ENCODE results near the gene EPB41L4A. TPM values are rescaled to one million over a fixed set of nuclear protein-coding genes. Genes with fewer than 3 reads are reported as not detected.
"Not testable (repeated sequence)": the region's sequence is repeated elsewhere in the genome, so short reads cannot be mapped to it uniquely, and the experiment has no call there.

The EPB41L4A gene
- total RNA-seq: 21.4 TPM

GRCh38 chr5:112419164-112419985, at the start of gene EPB41L4A:
Gene EPB41L4A, minus strand, starts transcription at chr5:112419277. Its CDS starts 238 bp downstream, at chr5:112419039.
- Histone ChIP-seq H3K27me3 (ENCODE audit: control insufficient read depth in 3 of 3, insufficient read depth in 3 of 3, low read length in 3 of 3) (peaks cover 13 to 35% (median 19%) of the 10 kb centered on the region in 3 donors), H3K9ac (ENCODE audit: low read depth in 1 of 3, low read length in 3 of 3) (peak within 1 kb of the TSS; percentile 61 to 70 (median 64)), H3K36me3 (ENCODE audit: control insufficient read depth in 3 of 3, insufficient read depth in 3 of 3, low read length in 3 of 3) (no peaks in the 10 kb centered on the region), H3K27ac (ENCODE audit: low read depth, low read length) (peak within 1 kb of the TSS; percentile 46), H3K9me3 (ENCODE audit: control insufficient read depth in 3 of 3, low read length in 3 of 3) (no peaks in the 10 kb centered on the region), H3K4me3 (ENCODE audit: low read length in 3 of 3) (peak within 1 kb of the TSS; percentile 85 to 88 (median 86)), H3K4me1 (ENCODE audit: control insufficient read depth in 3 of 3, insufficient read depth in 3 of 3, low read length in 3 of 3) (peaks cover 3 to 19% (median 3%) of the 10 kb centered on the region in 3 donors)

- no peaks in the 10 kb centered on the region for H3K9me3 ChIP-seq (ENCODE audit: control insufficient read depth in 3 of 3, low read length in 3 of 3)
- no peak overlapping the region for H3K27ac ChIP-seq (ENCODE audit: low read depth, low read length)
- no peak overlapping the region for H3K4me3 ChIP-seq (ENCODE audit: low read length in 3 of 3)
- no peak overlapping the region for H3K9ac ChIP-seq (ENCODE audit: low read depth in 1 of 3, low read length in 3 of 3)
- H3K27me3 ChIP-seq (ENCODE audit: control insufficient read depth in 3 of 3, insufficient read depth in 3 of 3, low read length in 3 of 3): no peaks in the 10 kb centered on the region
- H3K4me1 ChIP-seq (ENCODE audit: control insufficient read depth in 3 of 3, insufficient read depth in 3 of 3, low read length in 3 of 3): no peaks in the 10 kb centered on the region
- no peaks in the 10 kb centered on the region for H3K36me3 ChIP-seq (ENCODE audit: control insufficient read depth in 3 of 3, insufficient read depth in 3 of 3, low read length in 3 of 3)
Measured at GRCh38 chr5:112467485-112467884, 48.4 kb upstream of the EPB41L4A start.

GRCh38 chr5:112466261-112466660, 47.2 kb upstream of the EPB41L4A start:
- not testable (repeated sequence) for H3K4me3 ChIP-seq (ENCODE audit: low read length in 3 of 3); H3K9ac ChIP-seq (ENCODE audit: low read depth in 1 of 3, low read length in 3 of 3); H3K36me3 ChIP-seq (ENCODE audit: control insufficient read depth in 3 of 3, insufficient read depth in 3 of 3, low read length in 3 of 3); H3K27me3 ChIP-seq (ENCODE audit: control insufficient read depth in 3 of 3, insufficient read depth in 3 of 3, low read length in 3 of 3); H3K9me3 ChIP-seq (ENCODE audit: control insufficient read depth in 3 of 3, low read length in 3 of 3); H3K27ac ChIP-seq (ENCODE audit: low read depth, low read length); H3K4me1 ChIP-seq (ENCODE audit: control insufficient read depth in 3 of 3, insufficient read depth in 3 of 3, low read length in 3 of 3)

- H3K27me3 ChIP-seq (ENCODE audit: control insufficient read depth in 3 of 3, insufficient read depth in 3 of 3, low read length in 3 of 3); H3K9ac ChIP-seq (ENCODE audit: low read depth in 1 of 3, low read length in 3 of 3); H3K4me1 ChIP-seq (ENCODE audit: control insufficient read depth in 3 of 3, insufficient read depth in 3 of 3, low read length in 3 of 3); H3K36me3 ChIP-seq (ENCODE audit: control insufficient read depth in 3 of 3, insufficient read depth in 3 of 3, low read length in 3 of 3); H3K4me3 ChIP-seq (ENCODE audit: low read length in 3 of 3); H3K27ac ChIP-seq (ENCODE audit: low read depth, low read length); H3K9me3 ChIP-seq (ENCODE audit: control insufficient read depth in 3 of 3, low read length in 3 of 3): not testable (repeated sequence)
Measured at GRCh38 chr5:112447187-112447760, 28.2 kb upstream of the EPB41L4A start.

GRCh38 chr5:112445626-112446350, 26.7 kb upstream of the EPB41L4A start:
- Histone ChIP-seq H3K27ac (ENCODE audit: low read depth, low read length) (no peak overlapping the region), H3K4me1 (ENCODE audit: control insufficient read depth in 3 of 3, insufficient read depth in 3 of 3, low read length in 3 of 3) (no peaks in the 10 kb centered on the region), H3K9ac (ENCODE audit: low read depth in 1 of 3, low read length in 3 of 3) (no peak overlapping the region), H3K9me3 (ENCODE audit: control insufficient read depth in 3 of 3, low read length in 3 of 3) (no peaks in the 10 kb centered on the region), H3K36me3 (ENCODE audit: control insufficient read depth in 3 of 3, insufficient read depth in 3 of 3, low read length in 3 of 3) (no peaks in the 10 kb centered on the region), H3K27me3 (ENCODE audit: control insufficient read depth in 3 of 3, insufficient read depth in 3 of 3, low read length in 3 of 3) (no peaks in the 10 kb centered on the region), H3K4me3 (ENCODE audit: low read length in 3 of 3) (no peak overlapping the region)

- H3K4me1 ChIP-seq (ENCODE audit: control insufficient read depth in 3 of 3, insufficient read depth in 3 of 3, low read length in 3 of 3); H3K27ac ChIP-seq (ENCODE audit: low read depth, low read length); H3K36me3 ChIP-seq (ENCODE audit: control insufficient read depth in 3 of 3, insufficient read depth in 3 of 3, low read length in 3 of 3); H3K27me3 ChIP-seq (ENCODE audit: control insufficient read depth in 3 of 3, insufficient read depth in 3 of 3, low read length in 3 of 3); H3K4me3 ChIP-seq (ENCODE audit: low read length in 3 of 3); H3K9me3 ChIP-seq (ENCODE audit: control insufficient read depth in 3 of 3, low read length in 3 of 3); H3K9ac ChIP-seq (ENCODE audit: low read depth in 1 of 3, low read length in 3 of 3): not testable (repeated sequence)
Measured at GRCh38 chr5:112443932-112444331, 24.9 kb upstream of the EPB41L4A start.

GRCh38 chr5:112440031-112440430, 21.0 kb upstream of the EPB41L4A start:
- no peaks in the 10 kb centered on the region for H3K4me1 ChIP-seq (ENCODE audit: control insufficient read depth in 3 of 3, insufficient read depth in 3 of 3, low read length in 3 of 3)
- no peak overlapping the region for H3K27ac ChIP-seq (ENCODE audit: low read depth, low read length)
- H3K9ac ChIP-seq (ENCODE audit: low read depth in 1 of 3, low read length in 3 of 3): no peak overlapping the region
- no peak overlapping the region for H3K4me3 ChIP-seq (ENCODE audit: low read length in 3 of 3)
- no peaks in the 10 kb centered on the region for H3K36me3 ChIP-seq (ENCODE audit: control insufficient read depth in 3 of 3, insufficient read depth in 3 of 3, low read length in 3 of 3)
- no peaks in the 10 kb centered on the region for H3K9me3 ChIP-seq (ENCODE audit: control insufficient read depth in 3 of 3, low read length in 3 of 3)
- H3K27me3 ChIP-seq (ENCODE audit: control insufficient read depth in 3 of 3, insufficient read depth in 3 of 3, low read length in 3 of 3): peaks cover 0 to 5% (median 2%) of the 10 kb centered on the region in 3 donors

GRCh38 chr5:112436144-112436543, 17.1 kb upstream of the EPB41L4A start:
- H3K9me3 ChIP-seq (ENCODE audit: control insufficient read depth in 3 of 3, low read length in 3 of 3): no peaks in the 10 kb centered on the region
- H3K27ac ChIP-seq (ENCODE audit: low read depth, low read length): no peak overlapping the region
- peaks cover 0 to 5% (median 5%) of the 10 kb centered on the region in 3 donors for H3K27me3 ChIP-seq (ENCODE audit: control insufficient read depth in 3 of 3, insufficient read depth in 3 of 3, low read length in 3 of 3)
- no peak overlapping the region for H3K9ac ChIP-seq (ENCODE audit: low read depth in 1 of 3, low read length in 3 of 3)
- H3K4me3 ChIP-seq (ENCODE audit: low read length in 3 of 3): no peak overlapping the region
- H3K4me1 ChIP-seq (ENCODE audit: control insufficient read depth in 3 of 3, insufficient read depth in 3 of 3, low read length in 3 of 3): no peaks in the 10 kb centered on the region
- no peaks in the 10 kb centered on the region for H3K36me3 ChIP-seq (ENCODE audit: control insufficient read depth in 3 of 3, insufficient read depth in 3 of 3, low read length in 3 of 3)

GRCh38 chr5:112434641-112435040, 15.6 kb upstream of the EPB41L4A start:
- H3K4me3 ChIP-seq (ENCODE audit: low read length in 3 of 3): no peak overlapping the region
- H3K36me3 ChIP-seq (ENCODE audit: control insufficient read depth in 3 of 3, insufficient read depth in 3 of 3, low read length in 3 of 3): no peaks in the 10 kb centered on the region
- H3K27ac ChIP-seq (ENCODE audit: low read depth, low read length): no peak overlapping the region
- peaks cover 0 to 5% (median 5%) of the 10 kb centered on the region in 3 donors for H3K27me3 ChIP-seq (ENCODE audit: control insufficient read depth in 3 of 3, insufficient read depth in 3 of 3, low read length in 3 of 3)
- H3K4me1 ChIP-seq (ENCODE audit: control insufficient read depth in 3 of 3, insufficient read depth in 3 of 3, low read length in 3 of 3): no peaks in the 10 kb centered on the region
- no peak overlapping the region for H3K9ac ChIP-seq (ENCODE audit: low read depth in 1 of 3, low read length in 3 of 3)
- no peaks in the 10 kb centered on the region for H3K9me3 ChIP-seq (ENCODE audit: control insufficient read depth in 3 of 3, low read length in 3 of 3)

- not testable (repeated sequence) for H3K4me1 ChIP-seq (ENCODE audit: control insufficient read depth in 3 of 3, insufficient read depth in 3 of 3, low read length in 3 of 3); H3K27ac ChIP-seq (ENCODE audit: low read depth, low read length); H3K9me3 ChIP-seq (ENCODE audit: control insufficient read depth in 3 of 3, low read length in 3 of 3); H3K9ac ChIP-seq (ENCODE audit: low read depth in 1 of 3, low read length in 3 of 3); H3K27me3 ChIP-seq (ENCODE audit: control insufficient read depth in 3 of 3, insufficient read depth in 3 of 3, low read length in 3 of 3); H3K36me3 ChIP-seq (ENCODE audit: control insufficient read depth in 3 of 3, insufficient read depth in 3 of 3, low read length in 3 of 3); H3K4me3 ChIP-seq (ENCODE audit: low read length in 3 of 3)
Measured at GRCh38 chr5:112426202-112426601, 7.1 kb upstream of the EPB41L4A start.
